22Rv1 (cell line): ENCODE measurements around the gene AGAP1.

Experiments
- CTCF ChIP-seq: fragments of 450-650 bp; IDR thresholded peaks from 2 replicates; pipeline ENCODE4 v1.5.1; 2017; ENCODE audit warnings: mild to moderate bottlenecking
- ZFX ChIP-seq: fragments of 450-650 bp; IDR thresholded peaks from 2 replicates; pipeline ENCODE4 v1.6.1; 2017; ENCODE audit warnings: antibody characterized with exemption, borderline replicate concordance

GRCh38 chr2:235697041-235697440 is 203.2 kb downstream of the AGAP1 start:
- TF ChIP-seq CTCF (no peak), ZFX (no peak)
